Brain microvascular endothelial cell (primary cell): Measurements from ENCODE around the gene METTL1.

Experiments used
- DNase-seq: peaks from one replicate; pipeline ENCODE4 v3.0.0-alpha.2; 2020
- H3K27ac ChIP-seq: fragments of 250-450 bp; sonication (Bioruptor Pico); 2 replicates; pipeline ENCODE4 v1.5.1; 2020; ENCODE audit warnings: mild to moderate bottlenecking, moderate library complexity
- H3K27me3 ChIP-seq: fragments of 250-450 bp; sonication (Bioruptor Pico); replicated peaks from 2 replicates; pipeline ENCODE4 v1.5.1; 2020; ENCODE audit warnings: mild to moderate bottlenecking
- H3K36me3 ChIP-seq: fragments of 250-450 bp; sonication (Bioruptor Pico); replicated peaks from 2 replicates; pipeline ENCODE4 v1.5.1; 2020; ENCODE audit warnings: mild to moderate bottlenecking
- H3K4me3 ChIP-seq: 2 replicates; pipeline ENCODE4 v1.5.1; 2011; ENCODE audit warnings: low read depth, mild to moderate bottlenecking, control low read depth, low read length, moderate library complexity
- CTCF ChIP-seq: IDR thresholded peaks from 2 replicates; pipeline ENCODE4 v1.5.1; 2011; ENCODE audit warnings: low read depth, mild to moderate bottlenecking, moderate library complexity, low read length, control low read depth, inconsistent platforms; ENCODE audit errors: missing control alignments
- in situ Hi-C: cut with HindIII; loops from 2 replicates; pipeline ENCODE4 v1.10.0; 2017; ENCODE audit warnings: low sequenced_read_pairs, low pct_ligation_motif_present

METTL1 gene

GRCh38 chr12:57733928-57734327 lies 38.0 kb downstream of the METTL1 start:
- Histone ChIP-seq H3K27ac (no peak overlapping the region), H3K27me3 (peaks cover 27% of the 10 kb centered on the region), H3K4me3 (no peak overlapping the region), H3K36me3 (no peaks in the 10 kb centered on the region)
- DNase-seq, result no peak
- TF ChIP-seq CTCF, result no peak
- in situ Hi-C loops, result no loop called here

- in situ Hi-C loops, result no loop called here
- no peak for TF ChIP-seq CTCF
- DNase-seq, result no peak
- no peak overlapping the region for H3K4me3 ChIP-seq
- H3K27me3 ChIP-seq, result peaks cover 22% of the 10 kb centered on the region
- no peak overlapping the region for H3K27ac ChIP-seq
- H3K36me3 ChIP-seq, result no peaks in the 10 kb centered on the region
These were observed 38.9 kb downstream of the METTL1 start for GRCh38 chr12:57732726-57733593.

- Histone ChIP-seq H3K4me3 (no peak overlapping the region), H3K27me3 (peaks cover 15% of the 10 kb centered on the region), H3K27ac (no peak overlapping the region), H3K36me3 (no peaks in the 10 kb centered on the region)
- TF ChIP-seq CTCF, result no peak
- in situ Hi-C loops, result no loop called here
- DNase-seq, result no peak
These were observed 39.6 kb downstream of the METTL1 start for GRCh38 chr12:57732270-57732669.

GRCh38 chr12:57731411-57732080 lies 40.4 kb downstream of the METTL1 start:
- H3K27me3 ChIP-seq, result peaks cover 10% of the 10 kb centered on the region
- in situ Hi-C loops, result no loop called here
- H3K36me3 ChIP-seq, result no peaks in the 10 kb centered on the region
- no peak for TF ChIP-seq CTCF
- H3K4me3 ChIP-seq, result no peak overlapping the region
- DNase-seq, result no peak
- H3K27ac ChIP-seq, result no peak overlapping the region

- no peak for TF ChIP-seq CTCF
- H3K4me3 ChIP-seq, result no peak overlapping the region
- DNase-seq, result no peak
- peaks cover 1% of the 10 kb centered on the region for H3K27me3 ChIP-seq
- in situ Hi-C loops, result no loop called here
- H3K27ac ChIP-seq, result no peak overlapping the region
- H3K36me3 ChIP-seq, result no peaks in the 10 kb centered on the region
These were observed 41.4 kb downstream of the METTL1 start for GRCh38 chr12:57730336-57731067.
